Tibial artery (tissue), 4 donors: ENCODE results near the gene KIAA1586.
"Not testable (repeated sequence)": the region's sequence is repeated elsewhere in the genome, so short reads cannot be mapped to it uniquely, and the experiment has no call there.

Experiments
- DNase-seq, 2 donors: peaks; one replicate each; pipeline ENCODE4 v3.0.0-alpha.2; 2019
- H3K27ac ChIP-seq, 2 donors: fragments of 200-600 bp; sonication (generic) in 1 of 2; 1 replicate in 1 of 2; 2 replicates in 1 of 2; pipeline ENCODE4 v1.5.1; 2018 to 2019; ENCODE audit warnings: mild to moderate bottlenecking in 1 of 2
- H3K27me3 ChIP-seq, 2 donors: fragments of 200-600 bp; sonication (generic) in 1 of 2; one replicate each; pipeline versions ENCODE4 v1.5.1 to v1.6.0; 2016 to 2019
- H3K36me3 ChIP-seq, 3 donors: fragments of 200-600 bp; sonication (generic) in 2 of 3; one replicate each; pipeline ENCODE4 v1.5.1; 2016 to 2019; ENCODE audit warnings: mild to moderate bottlenecking in 2 of 3
- H3K4me1 ChIP-seq, 4 donors: fragments of 200-600 bp; sonication (generic) in 2 of 4; 1 replicate in 3 of 4; 2 replicates in 1 of 4; pipeline ENCODE4 v1.5.1; 2016 to 2019
- H3K4me3 ChIP-seq, 2 donors: fragments of 200-600 bp; sonication (generic) in 1 of 2; 1 replicate in 1 of 2; 2 replicates in 1 of 2; pipeline ENCODE4 v1.5.1; 2018 to 2019; ENCODE audit warnings: mild to moderate bottlenecking in 2 of 2
- H3K9me3 ChIP-seq, 3 donors: fragments of 200-600 bp; sonication (generic) in 1 of 3; one replicate each; pipeline ENCODE4 v1.5.1; 2016 to 2019
- CTCF ChIP-seq, 2 experiments: fragments of 200-600 bp in 1 of 2; fragments of 450-650 bp in 1 of 2; IDR thresholded peaks; one replicate each; pipeline ENCODE4 v1.5.1; 2017 to 2019; ENCODE audit warnings: antibody characterized with exemption in 2 of 2, mild to moderate bottlenecking in 1 of 2, moderate library complexity in 1 of 2
- intact Hi-C: fragments of 100-400 bp; cut with DNase I; formaldehyde crosslinking; loops from one replicate; pipeline ENCODE4 v1.15.0; 2023; ENCODE audit warnings: low total_unique reads

Gene KIAA1586

GRCh38 chr6:57044568-57044967, 1.9 kb upstream of the KIAA1586 start:
- H3K36me3 ChIP-seq = no peaks in the 10 kb centered on the region
- no peak overlapping the region for H3K27ac ChIP-seq
- no peak for TF ChIP-seq CTCF (IDR thresholded peaks at IDR 0.05)
- H3K9me3 ChIP-seq = no peaks in the 10 kb centered on the region
- peaks cover 0 to 17% (median 2%) of the 10 kb centered on the region in 4 donors for H3K4me1 ChIP-seq
- peaks cover 0 to 3% of the 10 kb centered on the region in 2 donors for H3K27me3 ChIP-seq
- no peak overlapping the region for H3K4me3 ChIP-seq
- intact Hi-C loops = no loop called here
- no peak for DNase-seq

DNA sequence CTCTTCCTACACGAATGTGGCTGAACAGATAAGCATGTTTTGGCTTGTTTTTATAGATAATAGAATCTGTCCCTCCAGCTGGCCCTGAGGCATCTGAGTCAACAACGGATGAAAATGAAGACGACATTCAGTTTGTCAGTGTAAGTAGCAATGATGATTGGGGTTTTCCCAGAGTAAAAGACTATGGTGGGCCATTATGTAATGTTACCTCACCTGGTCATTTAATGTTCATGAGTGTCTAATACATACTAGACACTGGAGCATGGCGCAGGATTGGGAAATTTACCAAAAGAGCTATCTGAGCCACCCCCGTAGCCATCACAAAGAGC, 728 bp downstream of the KIAA1586 start:
- H3K9me3 ChIP-seq, H3K27me3 ChIP-seq, intact Hi-C loops, H3K27ac ChIP-seq, H3K4me3 ChIP-seq, DNase-seq: not testable (repeated sequence)
- peaks cover 14 to 19% (median 17%) of the 10 kb centered on the region in 3 donors for H3K36me3 ChIP-seq
- peaks cover 0 to 22% (median 2%) of the 10 kb centered on the region in 4 donors for H3K4me1 ChIP-seq

DNA sequence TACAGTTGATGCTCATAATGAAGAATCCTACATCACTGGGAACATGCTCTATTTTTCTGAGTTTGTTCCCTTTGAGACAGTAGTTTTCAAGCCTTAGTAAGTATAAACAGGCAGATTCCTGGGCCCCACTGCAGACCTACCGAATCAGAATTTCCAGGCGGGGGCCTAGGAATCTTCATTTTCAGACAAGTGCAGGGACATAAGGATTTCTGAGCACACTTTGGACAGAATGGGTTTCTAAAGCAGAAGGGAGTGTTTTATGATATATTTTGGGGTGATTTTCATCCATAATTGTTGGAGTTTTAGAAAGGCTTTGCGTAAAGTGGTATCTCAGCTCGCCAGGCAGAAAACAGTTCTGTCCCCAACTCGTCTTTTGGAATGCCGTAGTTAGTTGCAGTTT, 1.4 kb downstream of the KIAA1586 start:
- intact Hi-C loops, DNase-seq, H3K9me3 ChIP-seq, H3K4me3 ChIP-seq, H3K27me3 ChIP-seq, H3K27ac ChIP-seq: not testable (repeated sequence)
- Histone ChIP-seq H3K4me1 (peaks cover 0 to 22% (median 2%) of the 10 kb centered on the region in 4 donors), H3K36me3 (peaks cover 18 to 23% (median 19%) of the 10 kb centered on the region in 3 donors)

GRCh38 chr6:57048577-57048976, 2.1 kb downstream of the KIAA1586 start:
- no peaks in the 10 kb centered on the region for H3K9me3 ChIP-seq
- H3K4me3 ChIP-seq = no peak overlapping the region
- peaks cover 0 to 22% (median 2%) of the 10 kb centered on the region in 4 donors for H3K4me1 ChIP-seq
- DNase-seq = no peak
- TF ChIP-seq CTCF (IDR thresholded peaks at IDR 0.05) = no peak
- peaks cover 24 to 29% (median 26%) of the 10 kb centered on the region in 3 donors for H3K36me3 ChIP-seq
- no peaks in the 10 kb centered on the region for H3K27me3 ChIP-seq
- intact Hi-C loops = no loop called here
- H3K27ac ChIP-seq = no peak overlapping the region

GRCh38 chr6:57063847-57064246, 17.4 kb downstream of the KIAA1586 start:
- Histone ChIP-seq H3K9me3 (no peaks in the 10 kb centered on the region), H3K27me3 (no peaks in the 10 kb centered on the region), H3K36me3 (peaks cover 11 to 54% (median 31%) of the 10 kb centered on the region in 3 donors), H3K4me3 (no peak overlapping the region), H3K4me1 (no peaks in the 10 kb centered on the region), H3K27ac (no peak overlapping the region)
- DNase-seq = no peak
- no peak for TF ChIP-seq CTCF (IDR thresholded peaks at IDR 0.05)
- intact Hi-C loops = no loop called here

GRCh38 chr6:57064809-57065208, 18.3 kb downstream of the KIAA1586 start:
- no peaks in the 10 kb centered on the region for H3K27me3 ChIP-seq
- intact Hi-C loops = no loop called here
- no peak for TF ChIP-seq CTCF (IDR thresholded peaks at IDR 0.05)
- no peaks in the 10 kb centered on the region for H3K4me1 ChIP-seq
- peaks cover 11 to 47% (median 24%) of the 10 kb centered on the region in 3 donors for H3K36me3 ChIP-seq
- H3K4me3 ChIP-seq = no peak overlapping the region
- no peak for DNase-seq
- no peaks in the 10 kb centered on the region for H3K9me3 ChIP-seq
- no peak overlapping the region for H3K27ac ChIP-seq

- Histone ChIP-seq H3K27me3 (no peaks in the 10 kb centered on the region), H3K27ac (no peak overlapping the region), H3K36me3 (peaks cover 4 to 23% (median 4%) of the 10 kb centered on the region in 3 donors), H3K4me3 (no peak overlapping the region), H3K4me1 (no peaks in the 10 kb centered on the region), H3K9me3 (no peaks in the 10 kb centered on the region)
- DNase-seq = no peak
- no peak for TF ChIP-seq CTCF (IDR thresholded peaks at IDR 0.05)
- intact Hi-C loops = no loop called here
Observed at GRCh38 chr6:57068061-57068460, 21.6 kb downstream of the KIAA1586 start.
